HEK293 (cell line): Measurements from ENCODE around the gene AKR1C1.
"Not testable (repeated sequence)": the region's sequence is repeated elsewhere in the genome, so short reads cannot be mapped to it uniquely, and the experiment has no call there.

Experiments used
- CTCF ChIA-PET: fragments of 350-600 bp; formaldehyde crosslinking; extraction: SDS; loops from one replicate; lab custom pipeline; 2021; ENCODE audit warnings: antibody characterized with exemption; lab: Yijun Ruan, JAX
- POLR2A ChIA-PET: fragments of 300-600 bp; formaldehyde crosslinking; extraction: SDS; loops from one replicate; lab custom pipeline; 2020; ENCODE audit warnings: antibody characterized with exemption, inconsistent platforms; lab: Yijun Ruan, JAX
- H3K27ac ChIP-seq: fragments of 200-500 bp; sonication (Bioruptor generic); 2 replicates; pipeline ENCODE4 v1.5.1; 2014; ENCODE audit warnings: low read depth, low read length, control low read depth, inconsistent platforms; ENCODE audit errors: extremely low read depth
- H3K36me3 ChIP-seq, 2 experiments: fragments of 200-500 bp in 1 of 2; sonication (Bioruptor generic) in 1 of 2; 1 replicate in 1 of 2; 2 replicates in 1 of 2; pipeline ENCODE4 v1.5.1; 2014 to 2017; ENCODE audit warnings: inconsistent platforms in 2 of 2, low read length in 2 of 2; ENCODE audit not compliant: control insufficient read depth in 2 of 2, insufficient read depth in 1 of 2
- H3K4me1 ChIP-seq: fragments of 200-500 bp; sonication (Bioruptor generic); 2 replicates; pipeline ENCODE4 v1.5.1; 2014; ENCODE audit warnings: mild to moderate bottlenecking, low read length, inconsistent platforms; ENCODE audit not compliant: control insufficient read depth, insufficient read depth
- H3K4me3 ChIP-seq: 2 replicates; pipeline ENCODE4 v1.5.1; 2011; ENCODE audit warnings: low read depth, mild to moderate bottlenecking, control low read depth, low read length, moderate library complexity
- H3K9me3 ChIP-seq: fragments of 200-500 bp; sonication (Bioruptor generic); 2 replicates; pipeline ENCODE4 v1.5.1; 2014; ENCODE audit warnings: low read depth, low read length, inconsistent platforms; ENCODE audit not compliant: control insufficient read depth, insufficient read depth
- GLIS1 ChIP-seq: fragments of 450-650 bp; formaldehyde crosslinking; IDR thresholded peaks from 2 replicates; pipeline ENCODE4 v1.5.1; 2016; ENCODE audit warnings: missing biosample characterization, missing genetic modification characterization
- INSM2 ChIP-seq: fragments of 450-650 bp; formaldehyde crosslinking; IDR thresholded peaks from 2 replicates; pipeline ENCODE4 v1.5.1; 2016; ENCODE audit warnings: missing biosample characterization, missing genetic modification characterization
- PRDM4 ChIP-seq: fragments of 450-650 bp; formaldehyde crosslinking; IDR thresholded peaks from 2 replicates; pipeline ENCODE4 v1.5.1; 2017; ENCODE audit warnings: missing biosample characterization, missing genetic modification characterization
- TSHZ1 ChIP-seq: fragments of 450-650 bp; formaldehyde crosslinking; IDR thresholded peaks from 2 replicates; pipeline ENCODE4 v1.5.1; 2016; ENCODE audit warnings: missing biosample characterization, missing genetic modification characterization, borderline replicate concordance
- ZFP69B ChIP-seq: fragments of 450-650 bp; formaldehyde crosslinking; IDR thresholded peaks from 2 replicates; pipeline ENCODE4 v1.5.1; 2016; ENCODE audit warnings: missing biosample characterization, missing genetic modification characterization
- ZNF133 ChIP-seq: fragments of 450-650 bp; formaldehyde crosslinking; IDR thresholded peaks from 2 replicates; pipeline ENCODE4 v1.5.1; 2016; ENCODE audit warnings: missing biosample characterization, missing genetic modification characterization
- ZNF529 ChIP-seq: fragments of 450-650 bp; formaldehyde crosslinking; IDR thresholded peaks from 2 replicates; pipeline ENCODE4 v1.5.1; 2017; ENCODE audit warnings: missing genetic modification characterization, missing biosample characterization; ENCODE audit not compliant: insufficient replicate concordance
- ZNF561 ChIP-seq: fragments of 450-650 bp; IDR thresholded peaks from 2 replicates; pipeline ENCODE4 v1.5.1; 2018; ENCODE audit warnings: missing biosample characterization, missing genetic modification characterization, borderline replicate concordance

The AKR1C1 gene

GRCh38 chr10:4970362-4970761 lies 7.1 kb downstream of the AKR1C1 start:
- CTCF ChIA-PET, result interaction anchor here (0.6 kb wide), 1 partner anchor 12 kb away, joined by 3 read pairs; no protein-coding TSS in a partner anchor
- H3K9me3 ChIP-seq, POLR2A ChIA-PET, H3K4me3 ChIP-seq, H3K4me1 ChIP-seq, H3K36me3 ChIP-seq, H3K27ac ChIP-seq: not testable (repeated sequence)

GRCh38 chr10:4972369-4973142 lies 9.3 kb downstream of the AKR1C1 start:
- POLR2A ChIA-PET, H3K36me3 ChIP-seq, H3K27ac ChIP-seq, H3K9me3 ChIP-seq, H3K4me3 ChIP-seq, CTCF ChIA-PET, H3K4me1 ChIP-seq: not testable (repeated sequence)

GRCh38 chr10:4973294-4973693 lies 10.1 kb downstream of the AKR1C1 start:
- POLR2A ChIA-PET, CTCF ChIA-PET, H3K9me3 ChIP-seq, H3K27ac ChIP-seq, H3K36me3 ChIP-seq, H3K4me3 ChIP-seq, H3K4me1 ChIP-seq: not testable (repeated sequence)

GRCh38 chr10:4974400-4974799 lies 11.2 kb downstream of the AKR1C1 start:
- not testable (repeated sequence) for H3K27ac ChIP-seq, H3K9me3 ChIP-seq

GRCh38 chr10:4977025-4977424 lies 13.8 kb downstream of the AKR1C1 start:
- Histone ChIP-seq H3K27ac (no peak overlapping the region), H3K4me1 (no peaks in the 10 kb centered on the region), H3K36me3 (no peaks in the 10 kb centered on the region), H3K9me3 (no peaks in the 10 kb centered on the region), H3K4me3 (no peak overlapping the region)
- ChIA-PET POLR2A (no interaction called here), CTCF (interaction anchor here (0.5 kb wide), 1 partner anchor 128 kb away, joined by 3 read pairs; no protein-coding TSS in a partner anchor)
- TF ChIP-seq PRDM4 (tag by site-specific recombination), result no peak
- TF ChIP-seq, all 188 proteins: peak for 0

More at GRCh38 chr10:4974400-4974799, 11.2 kb downstream of the AKR1C1 start:
- CTCF ChIA-PET, H3K4me1 ChIP-seq, H3K4me3 ChIP-seq, H3K36me3 ChIP-seq, POLR2A ChIA-PET: not testable (repeated sequence)

- CTCF ChIA-PET, result interaction anchor here (0.6 to 0.8 kb wide), 2 partner anchors 129 to 131 kb away, joined by 3 to 4 read pairs; no protein-coding TSS in a partner anchor
- H3K9me3 ChIP-seq, result no peaks in the 10 kb centered on the region
- POLR2A ChIA-PET, result no interaction called here
- no peaks in the 10 kb centered on the region for H3K36me3 ChIP-seq
- no peak overlapping the region for H3K4me3 ChIP-seq
- H3K4me1 ChIP-seq, result no peaks in the 10 kb centered on the region
- H3K27ac ChIP-seq, result no peak overlapping the region
- TF ChIP-seq ZFP69B (tag by site-specific recombination) (no peak), ZNF133 (no peak), ZNF529 (tag by site-specific recombination) (no peak), ZNF561 (tag by site-specific recombination) (no peak), GLIS1 (tag by site-specific recombination) (no peak), INSM2 (tag by site-specific recombination) (no peak), TSHZ1 (tag by site-specific recombination) (no peak)
Measured at GRCh38 chr10:4978870-4979269, 15.7 kb downstream of the AKR1C1 start.
